Type B pancreatic cell (in vitro differentiated cells): ENCODE results near the gene S100A3. TPM values are rescaled to one million over a fixed set of nuclear protein-coding genes. Genes with fewer than 3 reads are reported as not detected.
A peak's percentile ranks its signal among the peaks of the same experiment; 100 is the strongest.
"Not testable (repeated sequence)": the region's sequence is repeated elsewhere in the genome, so short reads cannot be mapped to it uniquely, and the experiment has no call there.

ENCODE experiments used
- DNase-seq: peaks from one replicate; pipeline ENCODE4 v3.0.0; 2021; ENCODE audit warnings: mixed read lengths; ENCODE audit not compliant: unreplicated experiment; ENCODE audit errors: extremely low spot score
- H3K27ac Mint-ChIP-seq: 2 replicates; pipeline ENCODE4 v1.8.0; 2021; ENCODE audit warnings: mild to moderate bottlenecking, mixed read lengths
- H3K27me3 Mint-ChIP-seq: 2 replicates; pipeline ENCODE4 v1.8.0; 2021; ENCODE audit warnings: mixed read lengths
- H3K36me3 Mint-ChIP-seq: 2 replicates; pipeline ENCODE4 v1.8.0; 2021; ENCODE audit warnings: mixed read lengths
- H3K4me1 Mint-ChIP-seq: one replicate; pipeline ENCODE4 v1.8.0; 2021; ENCODE audit warnings: mixed read lengths; ENCODE audit not compliant: unreplicated experiment
- H3K4me3 Mint-ChIP-seq: 2 replicates; pipeline ENCODE4 v1.8.0; 2021; ENCODE audit warnings: mild to moderate bottlenecking, mixed read lengths
- H3K9me3 Mint-ChIP-seq: 2 replicates; pipeline ENCODE4 v1.8.0; 2021; ENCODE audit warnings: mixed read lengths
- CTCF ChIP-seq: fragments of 200-600 bp; sonication (generic); conservative IDR thresholded peaks from 2 replicates; pipeline ENCODE4 v1.5.0; 2021; ENCODE audit warnings: antibody characterized with exemption, mild to moderate bottlenecking
- total RNA-seq: library from RNA; stranded (reverse); gene quantifications from 2 replicates; pipeline ENCODE4 v1.2.1, GENCODE V29; 2021; ENCODE audit warnings: low replicate concordance

S100A3 gene
- total RNA-seq, 1 donor from 2014 or later, result 1.4 TPM

GRCh38 chr1:153567621-153568366 lies 18.7 kb upstream of the S100A3 start:
- no peaks in the 10 kb centered on the region for H3K27me3 Mint-ChIP-seq
- H3K4me3 Mint-ChIP-seq, result peak overlapping the region; percentile 81
- DNase-seq, result no peak
- TF ChIP-seq CTCF, result no peak
- H3K4me1 Mint-ChIP-seq, result peaks cover 43% of the 10 kb centered on the region
- peak overlapping the region; percentile 97 for H3K27ac Mint-ChIP-seq
- no peaks in the 10 kb centered on the region for H3K36me3 Mint-ChIP-seq
- H3K9me3 Mint-ChIP-seq, result no peaks in the 10 kb centered on the region

GRCh38 chr1:153566414-153567371 lies 17.6 kb upstream of the S100A3 start:
- H3K27me3 Mint-ChIP-seq, result no peaks in the 10 kb centered on the region
- no peaks in the 10 kb centered on the region for H3K36me3 Mint-ChIP-seq
- peak overlapping the region; percentile 59 for H3K4me3 Mint-ChIP-seq
- peaks cover 43% of the 10 kb centered on the region for H3K4me1 Mint-ChIP-seq
- no peaks in the 10 kb centered on the region for H3K9me3 Mint-ChIP-seq
- TF ChIP-seq CTCF, result no peak
- H3K27ac Mint-ChIP-seq, result peak overlapping the region; percentile 99
- no peak for DNase-seq

GRCh38 chr1:153565529-153566374 lies 16.7 kb upstream of the S100A3 start, which contains the start of gene S100A2:
S100A2 (minus strand) TSS chr1:153565844; CDS start chr1:153563877, 1,967 bp downstream.
- peak within 1 kb of the TSS; percentile 70 for H3K4me3 Mint-ChIP-seq

GRCh38 chr1:153563991-153564390 lies 14.9 kb upstream of the S100A3 start:
- Mint-ChIP-seq H3K36me3 (no peaks in the 10 kb centered on the region), H3K4me3 (no peak overlapping the region), H3K27me3 (no peaks in the 10 kb centered on the region), H3K9me3 (no peaks in the 10 kb centered on the region), H3K27ac (no peak overlapping the region), H3K4me1 (peaks cover 28% of the 10 kb centered on the region)
- no peak for DNase-seq
- TF ChIP-seq CTCF, result no peak

More at GRCh38 chr1:153565529-153566374, 16.7 kb upstream of the S100A3 start, which contains the start of gene S100A2:
- Mint-ChIP-seq H3K36me3 (no peaks in the 10 kb centered on the region), H3K27ac (peak within 1 kb of the TSS; percentile 99), H3K4me1 (peaks cover 40% of the 10 kb centered on the region), H3K9me3 (no peaks in the 10 kb centered on the region), H3K27me3 (no peaks in the 10 kb centered on the region)
- no peak for DNase-seq
- no peak for TF ChIP-seq CTCF

GRCh38 chr1:153563483-153563901 lies 14.4 kb upstream of the S100A3 start:
- no peak for DNase-seq
- Mint-ChIP-seq H3K9me3 (no peaks in the 10 kb centered on the region), H3K4me3 (no peak overlapping the region), H3K27ac (no peak overlapping the region), H3K27me3 (no peaks in the 10 kb centered on the region), H3K4me1 (peaks cover 23% of the 10 kb centered on the region), H3K36me3 (no peaks in the 10 kb centered on the region)
- no peak for TF ChIP-seq CTCF

GRCh38 chr1:153562021-153562420 lies 13.0 kb upstream of the S100A3 start:
- not testable (repeated sequence) for DNase-seq, H3K27me3 Mint-ChIP-seq, H3K4me3 Mint-ChIP-seq, H3K36me3 Mint-ChIP-seq, H3K27ac Mint-ChIP-seq, H3K9me3 Mint-ChIP-seq
- peaks cover 12% of the 10 kb centered on the region for H3K4me1 Mint-ChIP-seq
